ENCODE results near the gene IQUB.
"Not testable (repeated sequence)": the region's sequence is repeated elsewhere in the genome, so short reads cannot be mapped to it uniquely, and the experiment has no call there.

IQUB gene

GRCh38 chr7:123539871-123540270, 5.5 kb upstream of the IQUB start:
- DNase-seq (ENCODE audit: low spot score), result no peak

GRCh38 chr7:123538897-123539296, 4.5 kb upstream of the IQUB start:
- peak; percentile 47 for DNase-seq (ENCODE audit: low spot score)

GRCh38 chr7:123538189-123538714, 3.9 kb upstream of the IQUB start:
- peak; percentile 88 for DNase-seq (ENCODE audit: low spot score)

GRCh38 chr7:123537026-123537642, 2.7 kb upstream of the IQUB start:
- peak; percentile 24 for DNase-seq (ENCODE audit: low spot score)

- no peak for DNase-seq (ENCODE audit: low spot score)
Observed at GRCh38 chr7:123535517-123535916, 1.1 kb upstream of the IQUB start.

GRCh38 chr7:123533929-123534382, 439 bp downstream of the IQUB start:
- no peak for DNase-seq (ENCODE audit: low spot score)

GRCh38 chr7:123533553-123533917, 860 bp downstream of the IQUB start:
- DNase-seq (ENCODE audit: low spot score), result no peak

GRCh38 chr7:123532788-123533552, 1.4 kb downstream of the IQUB start:
- DNase-seq (ENCODE audit: low spot score), result peak; percentile 48

GRCh38 chr7:123532343-123532742, 2.1 kb downstream of the IQUB start:
- not testable (repeated sequence) for DNase-seq (ENCODE audit: low spot score)

GRCh38 chr7:123530035-123530591, 4.3 kb downstream of the IQUB start:
- DNase-seq (ENCODE audit: low spot score), result not testable (repeated sequence)

- DNase-seq (ENCODE audit: low spot score), result no peak
Observed at GRCh38 chr7:123528265-123528664, 6.1 kb downstream of the IQUB start.

- DNase-seq (ENCODE audit: low spot score), result not testable (repeated sequence)
Observed at GRCh38 chr7:123527712-123528225, 6.6 kb downstream of the IQUB start.

GRCh38 chr7:123526533-123526932, 7.9 kb downstream of the IQUB start:
- DNase-seq (ENCODE audit: low spot score), result not testable (repeated sequence)

GRCh38 chr7:123522066-123522465, 12.3 kb downstream of the IQUB start:
- peak; percentile 79 for DNase-seq (ENCODE audit: low spot score)

GRCh38 chr7:123505221-123505620, 29.2 kb downstream of the IQUB start:
- no peak for DNase-seq (ENCODE audit: low spot score)

- DNase-seq (ENCODE audit: low spot score), result no peak
Observed at GRCh38 chr7:123502201-123502600, 32.2 kb downstream of the IQUB start.

GRCh38 chr7:123500878-123501489, 33.4 kb downstream of the IQUB start:
- no peak for DNase-seq (ENCODE audit: low spot score)

- no peak for DNase-seq (ENCODE audit: low spot score)
Observed at GRCh38 chr7:123499211-123499970, 35.0 kb downstream of the IQUB start.

GRCh38 chr7:123498601-123499000, 35.8 kb downstream of the IQUB start:
- DNase-seq (ENCODE audit: low spot score), result no peak

- DNase-seq (ENCODE audit: low spot score), result no peak
Observed at GRCh38 chr7:123498031-123498430, 36.4 kb downstream of the IQUB start.

GRCh38 chr7:123494193-123494796, 40.1 kb downstream of the IQUB start:
- DNase-seq (ENCODE audit: low spot score), result peak; percentile 44
